K562 (cell line): ENCODE measurements around the gene RNF43. TPM values are rescaled to one million over a fixed set of nuclear protein-coding genes. Genes with fewer than 3 reads are reported as not detected.
A peak's percentile ranks its signal among the peaks of the same experiment; 100 is the strongest.

Experiments used
- ARID3A ChIP-seq: IDR thresholded peaks from 2 replicates; pipeline ENCODE4 v1.6.1; 2012; ENCODE audit warnings: low read depth, low read length, improper control_type of control experiment, borderline replicate concordance
- ATF1 ChIP-seq, 2 experiments: fragments of 450-650 bp in 1 of 2; IDR thresholded peaks; 2 replicates each; pipeline ENCODE4 v1.6.1; 2016; ENCODE audit warnings: missing compliant biosample characterization in 1 of 2, missing genetic modification characterization in 1 of 2
- CEBPB ChIP-seq: fragments of 450-650 bp; IDR thresholded peaks from 2 replicates; pipeline ENCODE4 v1.6.1; 2016; ENCODE audit warnings: missing genetic modification characterization, missing compliant biosample characterization
- E2F8 ChIP-seq: fragments of 450-650 bp; IDR thresholded peaks from 2 replicates; pipeline ENCODE4 v1.7.1; 2018; ENCODE audit warnings: mild to moderate bottlenecking, low read depth; ENCODE audit not compliant: partially characterized antibody
- ESRRA ChIP-seq: fragments of 450-650 bp; IDR thresholded peaks from 2 replicates; pipeline ENCODE4 v1.6.1; 2014; ENCODE audit warnings: low read depth, mild to moderate bottlenecking, moderate library complexity, borderline replicate concordance
- FOXK1 ChIP-seq: sonication (generic); formaldehyde crosslinking; IDR thresholded peaks from 2 replicates; pipeline ENCODE4 v1.8.0; 2022; ENCODE audit warnings: missing genetic modification reagents, mild to moderate bottlenecking, borderline replicate concordance
- HDAC1 ChIP-seq, 2 experiments: fragments of 450-650 bp; IDR thresholded peaks; 2 replicates each; pipeline ENCODE4 v1.6.1; 2016 to 2017; ENCODE audit warnings: inconsistent platforms in 1 of 2, mild to moderate bottlenecking in 1 of 2, moderate library complexity in 1 of 2
- HNRNPH1 ChIP-seq: fragments of 200-400 bp; formaldehyde crosslinking; optimal IDR thresholded peaks from 2 replicates; pipeline ENCODE3; 2017; ENCODE audit warnings: low read depth, mild to moderate bottlenecking, low read length, moderate library complexity
- KAT7 ChIP-seq: sonication (generic); formaldehyde crosslinking; IDR thresholded peaks from 2 replicates; pipeline ENCODE4 v1.8.0; 2022; ENCODE audit warnings: missing genetic modification reagents, mild to moderate bottlenecking, borderline replicate concordance
- KDM1A ChIP-seq, 2 experiments: fragments of 450-650 bp; IDR thresholded peaks; 2 replicates each; pipeline ENCODE4 v1.6.1; 2016; ENCODE audit warnings: mild to moderate bottlenecking in 2 of 2
- LARP7 ChIP-seq: fragments of 450-650 bp; IDR thresholded peaks from 2 replicates; pipeline ENCODE4 v1.6.1; 2016
- MITF ChIP-seq: IDR thresholded peaks from 2 replicates; pipeline ENCODE4 v1.6.1; 2014; ENCODE audit warnings: antibody characterized with exemption
- MTA3 ChIP-seq: fragments of 450-650 bp; formaldehyde crosslinking; IDR thresholded peaks from 2 replicates; pipeline ENCODE4 v1.6.1; 2017; ENCODE audit warnings: mild to moderate bottlenecking, borderline replicate concordance
- POLR2B ChIP-seq: fragments of 450-650 bp; IDR thresholded peaks from 2 replicates; pipeline ENCODE4 v1.6.1; 2018; ENCODE audit warnings: low read depth; ENCODE audit not compliant: partially characterized antibody
- RCOR1 ChIP-seq, 2 experiments: IDR thresholded peaks; 2 replicates each; pipeline ENCODE4 v1.6.1; 2012; ENCODE audit warnings: low read depth in 2 of 2, low read length in 2 of 2, borderline replicate concordance in 1 of 2, improper control_type of control experiment in 1 of 2
- TBL1XR1 ChIP-seq, 2 experiments: IDR thresholded peaks; 2 replicates each; pipeline ENCODE4 v1.6.1; 2012; ENCODE audit warnings: improper control_type of control experiment in 2 of 2, low read length in 2 of 2, mild to moderate bottlenecking in 1 of 2
- YY1 ChIP-seq, 3 experiments: IDR thresholded peaks; 2 replicates each; pipeline ENCODE4 v1.6.1; 2011; ENCODE audit warnings: low read length in 2 of 3, mild to moderate bottlenecking in 2 of 3, moderate library complexity in 2 of 3, borderline replicate concordance in 1 of 3, control low read depth in 1 of 3, low read depth in 1 of 3; ENCODE audit not compliant: insufficient read depth in 3 of 3, insufficient replicate concordance in 2 of 3, control insufficient read depth in 1 of 3, insufficient read length in 1 of 3; ENCODE audit errors: extremely low read depth in 1 of 3
- ZKSCAN1 ChIP-seq: fragments of 150-350 bp; IDR thresholded peaks from 2 replicates; pipeline ENCODE4 v1.6.1; 2016; ENCODE audit warnings: low read depth, low read length
- polyA plus RNA-seq, 8 experiments: library from polyadenylated mRNA; depleted of rRNA in 4 of 8; stranded (reverse) in 5 of 8; unstranded in 3 of 8; fragments of >200 nt; fragmentation: Nextera tagmentation in 2 of 8; fragmentation: Illumina TruSeq in 1 of 8; extraction: Ambion mirVana in 2 of 8; extraction: Trizol in 1 of 8; gene quantifications; 2 replicates each; pipeline versions ENCODE4 v1.2.1 to v1.2.3, GENCODE V29; 2011 to 2014; ENCODE audit warnings: inconsistent platforms in 1 of 8, missing spikeins in 1 of 8
- total RNA-seq, 7 experiments: library from RNA; depleted of rRNA in 6 of 7; stranded (reverse); fragments of >200 nt in 6 of 7; fragmentation: Illumina TruSeq in 2 of 7; extraction: Trizol in 2 of 7; gene quantifications; 2 replicates each; pipeline versions ENCODE4 v1.2.1 to v1.2.3, GENCODE V29; 2011 to 2021; ENCODE audit warnings: low replicate concordance in 1 of 7

Gene RNF43
- total and polyA plus RNA-seq, 9 of the 15 experiments (the other 6 are each of a cell fraction or from before 2014, with no cell fraction given), result 0.29 to 2.7 (median 1.4) TPM

- TF ChIP-seq E2F8 (peak; percentile 66), ZKSCAN1 (0 out of 2 replicates have a peak, but pooled peaks have one; percentile 44), TBL1XR1 (IDR thresholded peaks at IDR 0.05; ENCODE audit: low read length in 2 of 2) (peak in 1 of 2 experiments; percentile 54; a peak in 1 of 4 replicates), LARP7 (0 out of 2 replicates have a peak, but pooled peaks have one; percentile 14), CEBPB (tag) (peak; percentile 71), POLR2B (peak; percentile 65), ARID3A (peak; percentile 59; the same call in 1 of the 2 replicates), ATF1 (CRISPR knock-in tag; IDR thresholded peaks at IDR 0.05) (no peak), ATF1 (tag; IDR thresholded peaks at IDR 0.05) (peak; percentile 76), HNRNPH1 (no peak), ESRRA (peak; percentile 67; the same call in 1 of the 2 replicates), MTA3 (peak; percentile 73; the same call in 1 of the 2 replicates), FOXK1 (CRISPR knock-in tag) (no peak), KAT7 (CRISPR knock-in tag) (peak; percentile 37; the same call in 1 of the 2 replicates), KDM1A (IDR thresholded peaks at IDR 0.05) (peak; percentile 75 to 82), RCOR1 (IDR thresholded peaks at IDR 0.05; ENCODE audit: borderline replicate concordance in 1 of 2, low read depth in 2 of 2, low read length in 2 of 2) (peak in 1 of 2 experiments; percentile 93; a peak in 2 of 4 replicates), YY1 (IDR thresholded peaks at IDR 0.05; ENCODE audit: borderline replicate concordance in 1 of 3, control insufficient read depth in 1 of 3, extremely low read depth in 1 of 3, insufficient read depth in 3 of 3, insufficient read length in 1 of 3, insufficient replicate concordance in 2 of 3, low read depth in 1 of 3, low read length in 2 of 3) (peak in 1 of 3 experiments; percentile 17), MITF (peak; percentile 71), HDAC1 (IDR thresholded peaks at IDR 0.05) (peak in 1 of 2 experiments; percentile 86; a peak in 2 of 4 replicates)
Measured at GRCh38 chr17:58417300-58418092, at the start of gene RNF43 (continued).
